VCaP (cell line): ENCODE data around the gene TUT1.
"Not testable (repeated sequence)": the region's sequence is repeated elsewhere in the genome, so short reads cannot be mapped to it uniquely, and the experiment has no call there.

ENCODE experiments used
- H3K27ac ChIP-seq: fragments of 450-650 bp; 2 replicates; pipeline ENCODE4 v1.5.1; 2017
- TF ChIP-seq, protein P1 (sequence below): fragments of 450-650 bp; conservative IDR thresholded peaks from 2 replicates; pipeline ENCODE4 v1.5.1; 2017; ENCODE audit warnings: mild to moderate bottlenecking, moderate library complexity

Gene TUT1

DNA sequence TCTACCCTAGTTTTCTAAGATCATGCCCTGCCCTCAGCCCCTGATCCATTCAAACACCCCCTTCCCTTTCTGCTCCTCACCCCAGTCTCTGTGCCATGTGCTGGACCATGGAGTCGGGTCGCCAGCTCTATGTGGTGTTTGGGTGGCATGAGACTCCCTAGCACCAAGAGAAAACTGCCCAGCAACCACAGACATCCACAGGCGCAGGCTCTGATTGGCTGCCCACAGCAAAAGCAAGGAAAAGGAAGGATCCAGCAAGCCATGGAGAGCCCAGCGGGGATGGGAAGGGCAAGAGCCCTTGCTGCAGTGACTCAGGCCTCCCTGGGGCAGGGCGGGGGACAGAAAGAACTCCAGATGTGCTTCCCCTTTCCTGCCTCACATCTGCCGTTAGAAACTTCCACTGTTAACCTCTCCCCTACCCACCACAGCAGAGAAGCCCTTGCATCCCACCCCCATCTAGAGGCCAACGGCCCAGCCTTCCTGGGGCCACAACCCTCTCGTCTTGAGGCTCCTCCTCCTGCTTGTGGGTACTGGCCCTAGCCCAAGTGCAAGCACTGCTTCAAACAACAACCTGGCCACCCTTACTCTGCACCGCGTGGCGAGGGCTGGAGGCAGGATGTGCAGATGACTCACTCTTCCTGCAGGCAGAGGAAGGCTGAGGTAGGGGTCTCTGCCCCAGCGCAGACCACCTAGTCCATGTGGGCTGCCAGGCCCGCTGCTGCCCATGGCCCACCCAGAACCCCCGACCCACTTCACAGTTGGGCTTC, 35.0 kb downstream of the TUT1 start:
- peak overlapping the region; percentile 83 for H3K27ac ChIP-seq

DNA sequence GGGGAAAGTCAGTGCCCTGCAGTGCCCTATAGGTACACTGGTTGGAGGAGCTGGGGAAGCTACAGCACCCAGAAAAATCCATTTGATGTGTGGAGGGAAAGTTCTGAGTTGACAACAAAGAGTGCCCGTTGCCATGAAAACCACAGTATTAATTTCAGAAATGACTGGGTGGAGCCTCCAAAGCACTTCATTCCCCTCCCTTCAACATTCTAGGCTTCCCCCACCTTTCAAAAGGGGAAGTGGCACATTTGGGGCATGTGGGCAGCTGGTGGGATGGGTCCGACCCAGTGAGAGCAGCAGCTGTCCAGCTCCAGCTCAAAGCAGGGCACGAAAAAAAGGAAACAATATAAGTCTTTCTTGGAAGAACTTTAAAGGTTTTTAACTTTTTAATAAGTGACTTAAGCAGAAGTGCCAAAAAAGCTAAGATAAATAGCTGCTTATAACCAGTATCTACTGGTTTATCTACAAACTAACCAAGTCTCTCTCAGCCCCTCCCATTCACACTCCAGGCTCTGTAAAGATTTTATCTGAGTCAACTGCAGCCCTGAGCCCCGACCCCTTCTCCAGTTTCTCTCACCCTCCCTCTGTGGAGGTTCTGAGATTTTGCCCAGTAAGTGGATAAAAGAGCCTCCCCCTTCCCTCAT, 35.7 kb downstream of the TUT1 start:
- peak overlapping the region; percentile 83 for H3K27ac ChIP-seq
- TF ChIP-seq, protein P1, sequence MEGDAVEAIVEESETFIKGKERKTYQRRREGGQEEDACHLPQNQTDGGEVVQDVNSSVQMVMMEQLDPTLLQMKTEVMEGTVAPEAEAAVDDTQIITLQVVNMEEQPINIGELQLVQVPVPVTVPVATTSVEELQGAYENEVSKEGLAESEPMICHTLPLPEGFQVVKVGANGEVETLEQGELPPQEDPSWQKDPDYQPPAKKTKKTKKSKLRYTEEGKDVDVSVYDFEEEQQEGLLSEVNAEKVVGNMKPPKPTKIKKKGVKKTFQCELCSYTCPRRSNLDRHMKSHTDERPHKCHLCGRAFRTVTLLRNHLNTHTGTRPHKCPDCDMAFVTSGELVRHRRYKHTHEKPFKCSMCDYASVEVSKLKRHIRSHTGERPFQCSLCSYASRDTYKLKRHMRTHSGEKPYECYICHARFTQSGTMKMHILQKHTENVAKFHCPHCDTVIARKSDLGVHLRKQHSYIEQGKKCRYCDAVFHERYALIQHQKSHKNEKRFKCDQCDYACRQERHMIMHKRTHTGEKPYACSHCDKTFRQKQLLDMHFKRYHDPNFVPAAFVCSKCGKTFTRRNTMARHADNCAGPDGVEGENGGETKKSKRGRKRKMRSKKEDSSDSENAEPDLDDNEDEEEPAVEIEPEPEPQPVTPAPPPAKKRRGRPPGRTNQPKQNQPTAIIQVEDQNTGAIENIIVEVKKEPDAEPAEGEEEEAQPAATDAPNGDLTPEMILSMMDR: no peak

More for the DNA sequence above, 35.0 kb downstream of the TUT1 start:
- TF ChIP-seq, protein P1: no peak

DNA sequence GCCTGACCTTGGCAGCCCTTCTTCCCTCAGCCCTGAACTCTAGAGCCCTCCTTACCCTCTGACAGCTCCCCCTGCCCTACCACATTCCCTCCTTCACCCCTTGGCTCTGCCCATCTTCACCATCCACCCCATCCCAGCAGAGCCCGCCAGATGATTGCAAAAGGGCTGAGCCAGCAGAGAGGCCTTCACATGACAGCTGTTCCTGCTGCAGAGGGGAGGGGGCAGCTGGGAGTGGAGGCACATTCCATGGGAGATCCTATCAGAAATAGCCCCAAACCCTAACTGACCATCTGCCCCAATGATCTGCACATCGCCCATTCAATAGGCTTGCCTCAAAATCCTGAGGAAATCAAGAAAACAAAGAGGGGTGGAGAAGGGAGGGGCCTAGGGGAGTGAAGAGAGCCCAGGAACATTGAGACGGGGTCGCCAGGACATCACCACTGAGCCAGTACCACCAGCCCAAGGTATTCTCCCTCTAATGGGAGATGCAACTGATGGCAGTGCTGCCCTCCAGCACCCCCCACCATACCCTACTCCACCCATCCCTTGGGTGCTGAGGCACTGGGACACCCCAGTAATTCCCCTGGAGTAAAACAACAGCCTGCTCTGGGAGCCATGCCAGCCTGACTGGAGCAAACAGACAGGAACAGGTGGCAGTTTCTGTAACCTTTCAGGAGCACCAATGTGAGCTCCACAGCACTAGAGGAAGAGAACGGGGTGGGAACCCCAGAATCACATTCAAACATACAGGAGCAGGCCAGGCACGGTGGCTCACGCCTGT, 36.7 kb downstream of the TUT1 start:
- TF ChIP-seq, protein P1: no peak
- peak overlapping the region; percentile 83 for H3K27ac ChIP-seq

DNA sequence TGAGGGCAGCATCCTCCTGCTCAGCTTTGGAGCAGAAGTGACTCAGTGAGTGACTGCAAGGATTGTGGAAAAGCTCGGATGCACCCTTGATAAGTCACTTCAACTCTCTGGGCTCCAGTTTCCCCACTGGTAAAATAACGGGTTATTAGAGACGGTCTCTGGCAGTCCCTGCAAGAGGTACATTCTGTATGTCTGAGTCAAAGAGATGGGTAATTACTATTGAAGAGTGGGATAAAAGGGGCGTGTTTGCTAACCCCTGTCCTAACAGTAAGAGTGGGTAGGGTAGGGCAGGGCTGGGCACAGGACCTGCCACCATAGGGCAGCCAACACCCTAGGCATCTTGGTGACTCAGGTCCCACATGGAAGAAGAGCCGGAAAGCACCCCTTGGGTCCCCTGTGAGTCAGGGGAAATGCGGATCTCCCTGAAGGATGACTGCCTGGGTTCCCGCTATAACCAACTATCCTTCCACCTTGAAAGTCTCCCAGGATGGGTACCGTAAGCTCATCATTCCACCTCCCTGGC, 37.4 kb downstream of the TUT1 start:
- TF ChIP-seq, protein P1: no peak
- peak overlapping the region; percentile 83 for H3K27ac ChIP-seq

DNA sequence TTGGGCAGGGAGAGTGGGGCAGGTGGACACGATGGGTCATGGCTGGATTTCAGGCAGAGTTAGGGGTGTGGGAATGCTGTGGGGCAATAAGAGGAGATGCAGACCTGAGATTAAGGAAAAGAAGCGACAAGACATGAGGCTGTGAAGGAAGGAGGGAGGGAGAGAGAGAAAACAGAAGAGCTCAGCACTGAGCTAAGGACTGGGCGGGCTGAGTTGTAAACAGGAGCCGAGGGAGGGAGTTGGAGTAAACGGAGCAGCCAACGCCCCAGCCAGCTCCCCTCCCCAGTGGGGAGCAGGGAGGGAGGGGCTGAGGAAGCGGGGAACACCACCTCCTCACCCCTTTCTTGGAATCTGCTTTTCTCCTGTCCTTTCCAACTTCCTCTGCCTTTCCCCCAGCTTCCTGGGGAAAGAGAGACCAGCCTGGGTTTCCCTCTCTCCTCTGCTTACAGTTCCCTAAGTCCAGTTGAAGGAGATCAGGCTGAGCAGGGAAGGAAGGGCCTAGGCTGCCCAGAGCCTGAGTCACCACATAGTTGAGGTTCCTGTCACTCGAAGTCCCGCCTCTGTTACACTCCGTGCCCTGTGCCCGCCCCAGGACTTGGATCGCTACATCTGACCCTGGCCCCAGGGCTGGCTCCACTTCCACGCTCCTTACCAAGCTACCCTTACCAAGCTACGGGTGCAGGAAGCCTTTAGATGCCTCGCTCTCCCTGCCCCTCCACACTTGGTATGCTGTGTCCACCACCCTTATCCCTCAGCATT, 38.1 kb downstream of the TUT1 start:
- TF ChIP-seq, protein P1: no peak

DNA sequence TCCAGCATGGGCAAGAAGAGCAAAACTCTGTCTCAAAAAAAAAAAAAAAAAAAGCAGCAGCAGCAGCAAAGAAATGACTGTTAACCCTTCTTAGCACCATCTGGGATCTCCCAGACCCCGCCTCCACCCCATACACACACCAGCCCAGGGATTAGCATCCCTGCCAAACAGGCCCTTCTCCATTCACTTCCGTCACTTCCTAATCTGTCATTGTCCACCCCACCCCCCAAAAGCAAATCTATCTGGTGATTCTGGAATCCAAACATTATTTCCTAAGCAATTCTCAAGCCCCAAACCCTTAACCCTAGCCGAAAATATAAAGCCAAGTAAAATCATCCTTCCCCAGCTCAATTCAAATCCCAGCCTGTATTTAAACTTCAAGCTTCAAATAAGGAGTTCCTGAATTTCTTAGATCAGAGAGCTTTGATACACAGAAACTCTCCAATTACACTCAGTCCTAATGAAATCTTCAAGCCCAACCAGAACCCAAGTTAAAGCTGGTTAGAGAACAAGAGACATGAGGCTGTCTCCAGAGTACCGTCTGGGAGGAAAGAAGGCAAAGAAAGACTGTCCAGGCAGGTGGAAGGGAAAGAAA, 38.7 kb downstream of the TUT1 start:
- H3K27ac ChIP-seq: peak overlapping the region; percentile 46

More for the DNA sequence above, 38.1 kb downstream of the TUT1 start:
- peak overlapping the region; percentile 46 for H3K27ac ChIP-seq

DNA sequence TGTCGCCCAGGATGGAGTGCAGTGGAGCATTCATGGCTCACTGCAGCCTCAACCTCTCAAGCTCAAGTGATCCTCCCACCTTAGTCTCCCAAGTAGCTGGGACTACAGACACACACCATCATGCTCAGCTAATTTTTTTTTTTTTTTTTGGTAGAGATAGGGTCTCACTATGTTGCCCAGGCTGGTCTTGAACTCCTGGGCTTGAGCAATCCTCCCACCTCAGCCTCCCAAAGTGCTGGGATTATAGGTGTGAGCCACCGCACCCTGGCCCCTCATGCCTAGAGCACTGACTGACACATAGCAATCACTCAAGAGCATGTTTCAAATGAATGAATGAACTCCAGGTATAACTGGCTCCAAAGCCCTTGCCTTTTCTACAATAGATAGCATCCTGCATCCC, 40.8 kb downstream of the TUT1 start:
- not testable (repeated sequence) for H3K27ac ChIP-seq

More for the DNA sequence above, 38.7 kb downstream of the TUT1 start:
- TF ChIP-seq, protein P1: no peak
